ENCODE data around the gene KDM4B.

DNA sequence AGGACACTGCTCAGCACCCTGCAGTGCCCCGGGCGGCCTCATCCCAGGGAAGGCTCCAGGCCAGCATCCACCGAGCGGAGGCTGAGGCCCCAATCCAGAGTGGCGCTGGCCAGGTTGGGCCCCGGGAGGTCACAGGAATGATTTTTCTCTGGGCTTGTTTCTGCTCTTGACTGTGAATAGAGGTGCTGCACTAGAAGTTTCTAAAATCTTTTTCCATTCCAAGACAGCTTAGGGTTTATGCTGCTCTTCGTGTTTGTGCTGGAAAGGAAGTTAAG lies 15.1 kb downstream of the KDM4B start:
- TF ChIP-seq, protein P1, sequence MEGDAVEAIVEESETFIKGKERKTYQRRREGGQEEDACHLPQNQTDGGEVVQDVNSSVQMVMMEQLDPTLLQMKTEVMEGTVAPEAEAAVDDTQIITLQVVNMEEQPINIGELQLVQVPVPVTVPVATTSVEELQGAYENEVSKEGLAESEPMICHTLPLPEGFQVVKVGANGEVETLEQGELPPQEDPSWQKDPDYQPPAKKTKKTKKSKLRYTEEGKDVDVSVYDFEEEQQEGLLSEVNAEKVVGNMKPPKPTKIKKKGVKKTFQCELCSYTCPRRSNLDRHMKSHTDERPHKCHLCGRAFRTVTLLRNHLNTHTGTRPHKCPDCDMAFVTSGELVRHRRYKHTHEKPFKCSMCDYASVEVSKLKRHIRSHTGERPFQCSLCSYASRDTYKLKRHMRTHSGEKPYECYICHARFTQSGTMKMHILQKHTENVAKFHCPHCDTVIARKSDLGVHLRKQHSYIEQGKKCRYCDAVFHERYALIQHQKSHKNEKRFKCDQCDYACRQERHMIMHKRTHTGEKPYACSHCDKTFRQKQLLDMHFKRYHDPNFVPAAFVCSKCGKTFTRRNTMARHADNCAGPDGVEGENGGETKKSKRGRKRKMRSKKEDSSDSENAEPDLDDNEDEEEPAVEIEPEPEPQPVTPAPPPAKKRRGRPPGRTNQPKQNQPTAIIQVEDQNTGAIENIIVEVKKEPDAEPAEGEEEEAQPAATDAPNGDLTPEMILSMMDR (IDR thresholded peaks at IDR 0.05) = no peak
- no peak for TF ChIP-seq POLR2A (IDR thresholded peaks at IDR 0.05)
